Astrocyte (in vitro differentiated cells and primary cell): ENCODE data around the gene TBK1. TPM values are rescaled to one million over a fixed set of nuclear protein-coding genes. Genes with fewer than 3 reads are reported as not detected.

ENCODE experiments used
- DNase-seq: peaks from one replicate; pipeline ENCODE4 v3.0.0-alpha.2; 2010; ENCODE audit warnings: low read depth
- FAIRE-seq: peaks from 2 replicates; lab custom pipeline; 2011; peaks lifted over from hg19 to GRCh38; lab: Jason Lieb, UNC
- H2AFZ ChIP-seq: 2 replicates; pipeline ENCODE4 v1.6.0; 2012; ENCODE audit warnings: low read depth, low read length, inconsistent platforms
- H3K27ac ChIP-seq: 2 replicates; pipeline ENCODE4 v1.5.1; 2011; ENCODE audit warnings: low read depth, low read length, inconsistent platforms
- H3K27me3 ChIP-seq: 2 replicates; pipeline ENCODE4 v1.6.0; 2011; ENCODE audit warnings: low read length, inconsistent platforms; ENCODE audit not compliant: insufficient read depth
- H3K36me3 ChIP-seq: 2 replicates; pipeline ENCODE4 v1.5.1; 2011; ENCODE audit warnings: low read length, inconsistent platforms; ENCODE audit not compliant: insufficient read depth
- H3K4me1 ChIP-seq: 2 replicates; pipeline ENCODE4 v1.5.1; 2011; ENCODE audit warnings: low read length, inconsistent platforms; ENCODE audit not compliant: insufficient read depth
- H3K4me2 ChIP-seq: 2 replicates; pipeline ENCODE4 v1.6.0; 2012; ENCODE audit warnings: low read length, inconsistent platforms
- H3K4me3 ChIP-seq: 2 replicates; pipeline ENCODE4 v1.5.1; 2011; ENCODE audit warnings: low read depth, mild to moderate bottlenecking, low read length, inconsistent platforms; ENCODE audit not compliant: insufficient read depth
- H3K79me2 ChIP-seq: 2 replicates; pipeline ENCODE4 v1.6.0; 2012; ENCODE audit warnings: mild to moderate bottlenecking, low read length, inconsistent platforms; ENCODE audit not compliant: insufficient read depth
- H3K9ac ChIP-seq: 2 replicates; pipeline ENCODE4 v1.6.0; 2012; ENCODE audit warnings: mild to moderate bottlenecking, low read length, inconsistent platforms
- H3K9me3 ChIP-seq: 2 replicates; pipeline ENCODE4 v1.5.1; 2012; ENCODE audit warnings: low read depth, mild to moderate bottlenecking, low read length, inconsistent platforms; ENCODE audit not compliant: insufficient read depth
- H4K20me1 ChIP-seq: 2 replicates; pipeline ENCODE4 v1.6.0; 2012; ENCODE audit warnings: low read length, inconsistent platforms; ENCODE audit not compliant: insufficient read depth
- H3K27ac Mint-ChIP-seq: one replicate; pipeline ENCODE4 v1.8.0; 2021; ENCODE audit warnings: mild to moderate bottlenecking, mixed read lengths; ENCODE audit not compliant: unreplicated experiment
- H3K27me3 Mint-ChIP-seq: one replicate; pipeline ENCODE4 v1.8.0; 2021; ENCODE audit warnings: low read depth, mixed read lengths; ENCODE audit not compliant: unreplicated experiment
- H3K36me3 Mint-ChIP-seq: one replicate; pipeline ENCODE4 v1.8.0; 2021; ENCODE audit warnings: low read depth, mixed read lengths; ENCODE audit not compliant: unreplicated experiment
- H3K4me1 Mint-ChIP-seq: one replicate; pipeline ENCODE4 v1.8.0; 2021; ENCODE audit warnings: low read depth, mixed read lengths; ENCODE audit not compliant: unreplicated experiment
- H3K4me3 Mint-ChIP-seq: one replicate; pipeline ENCODE4 v1.8.0; 2021; ENCODE audit warnings: mild to moderate bottlenecking, moderate library complexity, mixed read lengths; ENCODE audit not compliant: unreplicated experiment
- H3K9me3 Mint-ChIP-seq: one replicate; pipeline ENCODE4 v1.8.0; 2021; ENCODE audit warnings: mild to moderate bottlenecking, mixed read lengths; ENCODE audit not compliant: unreplicated experiment
- EZH2 ChIP-seq: IDR thresholded peaks from 2 replicates; pipeline ENCODE4 v1.6.1; 2012; ENCODE audit warnings: mild to moderate bottlenecking, low read length, inconsistent platforms; ENCODE audit not compliant: insufficient read depth
- total RNA-seq: library from RNA; stranded (reverse); gene quantifications from 2 replicates; pipeline ENCODE4 v1.2.1, GENCODE V29; 2021
- TF ChIP-seq, protein P1 (sequence below): IDR thresholded peaks from 2 replicates; pipeline ENCODE4 v1.5.1; 2011; ENCODE audit warnings: low read depth, mild to moderate bottlenecking, inconsistent platforms, low read length, moderate library complexity; ENCODE audit not compliant: insufficient read depth

TBK1 gene
- total RNA-seq, 1 donor from 2014 or later: 23.7 TPM

DNA sequence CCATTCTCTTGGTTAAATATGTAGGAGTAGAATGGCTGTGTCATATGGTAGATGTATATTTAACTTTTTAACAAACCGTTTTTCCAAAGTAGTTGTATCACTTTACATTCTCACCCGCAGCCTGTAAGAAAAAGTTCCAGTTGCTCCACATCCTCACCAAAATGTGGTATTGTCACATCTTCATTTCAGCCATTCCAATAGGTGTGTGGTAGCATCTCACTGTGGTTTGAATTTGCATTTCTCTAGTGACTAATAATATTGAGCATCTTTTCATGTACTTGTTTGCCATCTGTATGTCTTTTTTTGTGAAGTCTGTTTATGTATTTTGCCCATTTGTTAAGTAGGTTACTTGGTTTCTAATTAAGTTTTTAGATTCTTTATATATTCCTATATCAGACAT is 78.6 kb downstream of the TBK1 start:
- H3K36me3 Mint-ChIP-seq: no peaks in the 10 kb centered on the region
- Histone ChIP-seq H3K4me2 (no peak overlapping the region), H3K79me2 (no peaks in the 10 kb centered on the region), H4K20me1 (no peaks in the 10 kb centered on the region), H3K9ac (no peak overlapping the region), H2AFZ (no peak overlapping the region), H3K4me1 (no peaks in the 10 kb centered on the region), H3K36me3 (no peaks in the 10 kb centered on the region), H3K27me3 (peaks cover 3% of the 10 kb centered on the region), H3K27ac (no peak overlapping the region), H3K4me3 (no peak overlapping the region), H3K9me3 (no peaks in the 10 kb centered on the region)
- H3K9me3 Mint-ChIP-seq: no peaks in the 10 kb centered on the region
- no peaks in the 10 kb centered on the region for H3K4me1 Mint-ChIP-seq
- TF ChIP-seq, protein P1, sequence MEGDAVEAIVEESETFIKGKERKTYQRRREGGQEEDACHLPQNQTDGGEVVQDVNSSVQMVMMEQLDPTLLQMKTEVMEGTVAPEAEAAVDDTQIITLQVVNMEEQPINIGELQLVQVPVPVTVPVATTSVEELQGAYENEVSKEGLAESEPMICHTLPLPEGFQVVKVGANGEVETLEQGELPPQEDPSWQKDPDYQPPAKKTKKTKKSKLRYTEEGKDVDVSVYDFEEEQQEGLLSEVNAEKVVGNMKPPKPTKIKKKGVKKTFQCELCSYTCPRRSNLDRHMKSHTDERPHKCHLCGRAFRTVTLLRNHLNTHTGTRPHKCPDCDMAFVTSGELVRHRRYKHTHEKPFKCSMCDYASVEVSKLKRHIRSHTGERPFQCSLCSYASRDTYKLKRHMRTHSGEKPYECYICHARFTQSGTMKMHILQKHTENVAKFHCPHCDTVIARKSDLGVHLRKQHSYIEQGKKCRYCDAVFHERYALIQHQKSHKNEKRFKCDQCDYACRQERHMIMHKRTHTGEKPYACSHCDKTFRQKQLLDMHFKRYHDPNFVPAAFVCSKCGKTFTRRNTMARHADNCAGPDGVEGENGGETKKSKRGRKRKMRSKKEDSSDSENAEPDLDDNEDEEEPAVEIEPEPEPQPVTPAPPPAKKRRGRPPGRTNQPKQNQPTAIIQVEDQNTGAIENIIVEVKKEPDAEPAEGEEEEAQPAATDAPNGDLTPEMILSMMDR: no peak
- TF ChIP-seq EZH2: no peak
- DNase-seq: no peak
- no peaks in the 10 kb centered on the region for H3K27me3 Mint-ChIP-seq
- no peak for FAIRE-seq
- H3K27ac Mint-ChIP-seq: no peak overlapping the region
- H3K4me3 Mint-ChIP-seq: no peak overlapping the region

DNA sequence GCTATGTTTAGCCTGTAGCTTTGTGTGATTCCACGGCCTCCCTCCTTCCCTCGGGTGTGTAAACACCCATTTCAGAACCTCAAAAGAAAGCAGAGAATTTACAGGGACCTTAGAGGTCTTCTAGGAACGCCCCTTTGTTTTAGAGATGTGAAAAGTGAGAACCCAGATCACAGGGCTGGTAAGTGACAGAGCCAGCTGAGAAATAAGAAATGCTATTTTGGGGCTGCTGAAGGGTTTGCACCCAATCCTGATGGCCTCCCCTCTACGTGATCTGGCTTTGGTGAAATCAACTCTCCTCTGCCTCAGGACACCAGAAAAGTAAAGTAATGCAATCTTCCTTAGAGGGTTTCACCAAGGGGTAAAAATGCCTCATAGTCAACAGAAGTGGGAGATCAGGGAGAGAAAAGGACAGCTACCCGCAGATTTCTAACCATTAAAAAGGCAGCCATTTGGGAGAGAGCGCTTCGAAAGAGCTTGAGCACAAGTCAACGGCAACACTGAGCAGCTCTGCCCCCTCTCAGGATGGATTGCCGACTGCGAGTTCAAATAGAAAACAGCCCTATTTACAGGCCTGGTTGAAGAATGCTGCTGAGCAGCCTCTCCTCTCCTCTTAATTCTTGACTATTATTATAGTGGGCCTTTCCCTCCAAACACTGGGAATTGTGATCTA is 79.9 kb downstream of the TBK1 start:
- FAIRE-seq (no peak), DNase-seq (no peak)
- Histone ChIP-seq H3K79me2 (no peaks in the 10 kb centered on the region), H3K27ac (no peak overlapping the region), H3K4me1 (no peaks in the 10 kb centered on the region), H3K4me2 (no peak overlapping the region), H3K4me3 (no peak overlapping the region), H4K20me1 (no peaks in the 10 kb centered on the region), H3K9ac (no peak overlapping the region), H3K27me3 (peaks cover 3% of the 10 kb centered on the region), H3K36me3 (no peaks in the 10 kb centered on the region), H2AFZ (peak overlapping the region; percentile 11), H3K9me3 (no peaks in the 10 kb centered on the region)
- TF ChIP-seq, protein P1: no peak
- TF ChIP-seq EZH2: no peak
- no peaks in the 10 kb centered on the region for H3K4me1 Mint-ChIP-seq
- no peaks in the 10 kb centered on the region for H3K36me3 Mint-ChIP-seq
- no peak overlapping the region for H3K4me3 Mint-ChIP-seq
- no peak overlapping the region for H3K27ac Mint-ChIP-seq
- H3K9me3 Mint-ChIP-seq: no peaks in the 10 kb centered on the region
- no peaks in the 10 kb centered on the region for H3K27me3 Mint-ChIP-seq

DNA sequence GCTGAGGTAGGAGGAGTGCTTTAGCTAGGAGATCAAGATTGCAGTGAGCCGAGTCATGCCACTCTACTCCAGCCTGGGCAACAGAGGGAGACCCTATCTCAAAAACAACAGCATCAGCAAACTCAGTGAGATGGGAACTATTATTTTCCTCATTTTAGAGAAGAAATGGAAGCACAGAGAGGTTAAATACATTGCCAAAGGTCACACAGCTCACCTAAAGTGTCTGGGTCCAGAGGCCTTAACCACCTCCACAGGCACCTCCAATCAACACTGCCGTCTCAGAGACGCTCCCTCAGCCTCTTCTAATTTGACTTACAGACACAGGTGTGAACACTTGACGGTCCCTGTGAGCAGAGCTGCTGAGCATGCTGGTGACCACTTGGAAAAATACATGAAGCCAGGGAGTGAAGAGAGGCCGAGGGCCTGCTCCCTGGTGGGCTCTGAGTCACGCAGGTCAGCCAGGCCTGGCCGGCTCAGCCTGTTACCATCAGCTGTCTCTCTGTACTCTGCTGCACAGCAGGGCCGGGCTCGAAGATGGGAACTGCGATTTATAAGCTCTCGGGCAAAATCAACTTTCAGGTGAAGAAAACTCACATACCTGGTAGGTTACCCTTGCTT is 80.9 kb downstream of the TBK1 start:
- Mint-ChIP-seq H3K36me3 (no peaks in the 10 kb centered on the region), H3K27ac (no peak overlapping the region), H3K27me3 (peaks cover 3% of the 10 kb centered on the region), H3K4me1 (no peaks in the 10 kb centered on the region), H3K9me3 (no peaks in the 10 kb centered on the region), H3K4me3 (no peak overlapping the region)
- Histone ChIP-seq H2AFZ (no peak overlapping the region), H3K79me2 (no peaks in the 10 kb centered on the region), H3K4me3 (no peak overlapping the region), H4K20me1 (no peaks in the 10 kb centered on the region), H3K9me3 (no peaks in the 10 kb centered on the region), H3K4me1 (no peaks in the 10 kb centered on the region), H3K27ac (no peak overlapping the region), H3K4me2 (no peak overlapping the region), H3K36me3 (no peaks in the 10 kb centered on the region), H3K9ac (no peak overlapping the region), H3K27me3 (peaks cover 3% of the 10 kb centered on the region)
- DNase-seq (no peak), FAIRE-seq (no peak)
- TF ChIP-seq, protein P1: no peak
- no peak for TF ChIP-seq EZH2
